ENCODE data around the gene ACSBG1. TPM values are rescaled to one million over a fixed set of nuclear protein-coding genes. Genes with fewer than 3 reads are reported as not detected.

The ACSBG1 gene
- polyA plus RNA-seq, 1 donor (not counting 4 experiments of a cell fraction or from before 2014, with no cell fraction given): 0.01 TPM

DNA sequence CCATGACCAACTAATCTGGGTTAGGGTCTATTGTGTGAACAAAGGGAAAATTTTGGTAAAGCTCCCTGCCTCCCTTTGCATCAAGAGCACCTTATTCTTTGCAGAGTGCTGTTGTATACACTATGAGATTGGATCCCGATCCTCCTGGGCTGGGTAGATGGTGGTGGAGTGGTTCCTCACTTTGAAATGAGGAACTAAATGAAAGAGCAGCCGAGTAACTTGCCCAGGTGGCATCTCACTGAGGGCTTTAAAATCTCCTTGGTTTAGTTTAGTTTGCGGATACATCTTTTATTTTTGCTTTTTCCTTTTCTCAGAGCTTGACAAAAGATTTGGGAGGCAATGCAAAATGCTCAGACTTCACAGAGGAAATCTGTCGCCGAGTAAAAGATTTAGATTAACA, 65.8 kb downstream of the ACSBG1 start:
- FAIRE-seq (no peak), DNase-seq (ENCODE audit: low read depth, low spot score) (no peak)
- no peak overlapping the region for H3K4me2 ChIP-seq (ENCODE audit: control insufficient read depth, extremely low read depth, insufficient read depth, low read depth, low read length)
- peaks cover 18 to 28% of the 10 kb centered on the region in 2 experiments for H3K36me3 ChIP-seq (ENCODE audit: control insufficient read depth in 2 of 2, extremely low read depth in 1 of 2, insufficient read depth in 2 of 2, low read length in 2 of 2)
- H3K9me1 ChIP-seq (ENCODE audit: control insufficient read depth, extremely low read depth, insufficient read depth, low read length): no peaks in the 10 kb centered on the region
- H3K27me3 ChIP-seq (ENCODE audit: control insufficient read depth, extremely low read depth, insufficient read depth, low read length): no peaks in the 10 kb centered on the region
- H3K4me1 ChIP-seq (ENCODE audit: control insufficient read depth, extremely low read depth, insufficient read depth, low read length): no peaks in the 10 kb centered on the region
- no peak for TF ChIP-seq EZH2 (IDR thresholded peaks at IDR 0.05; ENCODE audit: low read length)
- TF ChIP-seq, protein P1, sequence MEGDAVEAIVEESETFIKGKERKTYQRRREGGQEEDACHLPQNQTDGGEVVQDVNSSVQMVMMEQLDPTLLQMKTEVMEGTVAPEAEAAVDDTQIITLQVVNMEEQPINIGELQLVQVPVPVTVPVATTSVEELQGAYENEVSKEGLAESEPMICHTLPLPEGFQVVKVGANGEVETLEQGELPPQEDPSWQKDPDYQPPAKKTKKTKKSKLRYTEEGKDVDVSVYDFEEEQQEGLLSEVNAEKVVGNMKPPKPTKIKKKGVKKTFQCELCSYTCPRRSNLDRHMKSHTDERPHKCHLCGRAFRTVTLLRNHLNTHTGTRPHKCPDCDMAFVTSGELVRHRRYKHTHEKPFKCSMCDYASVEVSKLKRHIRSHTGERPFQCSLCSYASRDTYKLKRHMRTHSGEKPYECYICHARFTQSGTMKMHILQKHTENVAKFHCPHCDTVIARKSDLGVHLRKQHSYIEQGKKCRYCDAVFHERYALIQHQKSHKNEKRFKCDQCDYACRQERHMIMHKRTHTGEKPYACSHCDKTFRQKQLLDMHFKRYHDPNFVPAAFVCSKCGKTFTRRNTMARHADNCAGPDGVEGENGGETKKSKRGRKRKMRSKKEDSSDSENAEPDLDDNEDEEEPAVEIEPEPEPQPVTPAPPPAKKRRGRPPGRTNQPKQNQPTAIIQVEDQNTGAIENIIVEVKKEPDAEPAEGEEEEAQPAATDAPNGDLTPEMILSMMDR (optimal IDR thresholded peaks at IDR 0.05 in 1 of 3, IDR thresholded peaks at IDR 0.05 in 1 of 3, conservative IDR thresholded peaks at IDR 0.05 in 1 of 3; ENCODE audit: extremely low read depth in 1 of 3, insufficient read depth in 2 of 3, low read length in 3 of 3): no peak
- H3K79me2 ChIP-seq (ENCODE audit: control insufficient read depth, insufficient read depth, low read length): no peaks in the 10 kb centered on the region
- no peaks in the 10 kb centered on the region for H4K20me1 ChIP-seq (ENCODE audit: control insufficient read depth, extremely low read depth, insufficient read depth, low read length)
- H2AFZ ChIP-seq (ENCODE audit: control insufficient read depth, low read length): no peak overlapping the region
- H3K9ac ChIP-seq (ENCODE audit: control insufficient read depth, extremely low read depth, insufficient read depth, low read length): no peak overlapping the region
- H3K9me3 ChIP-seq (ENCODE audit: control insufficient read depth, low read depth, low read length): no peaks in the 10 kb centered on the region
- no peak overlapping the region for H3K27ac ChIP-seq (ENCODE audit: control insufficient read depth, insufficient read depth, low read length)
- dilution Hi-C loops (cut with MboI; ENCODE audit: extremely low pct_ligation_motif_present, low sequenced_read_pairs): no loop called here
- no peak overlapping the region for H3K4me3 ChIP-seq (ENCODE audit: control insufficient read depth in 2 of 3, extremely low read depth in 1 of 3, insufficient read depth in 2 of 3, low read depth in 1 of 3, low read length in 3 of 3)

GRCh38 chr15:78167227-78167888, 67.0 kb downstream of the ACSBG1 start:
- TF ChIP-seq, protein P1 (optimal IDR thresholded peaks at IDR 0.05 in 1 of 3, IDR thresholded peaks at IDR 0.05 in 1 of 3, conservative IDR thresholded peaks at IDR 0.05 in 1 of 3; ENCODE audit: extremely low read depth in 1 of 3, insufficient read depth in 2 of 3, low read length in 3 of 3): no peak
- TF ChIP-seq EZH2 (IDR thresholded peaks at IDR 0.05; ENCODE audit: low read length): no peak
- peaks cover 19 to 28% of the 10 kb centered on the region in 2 experiments for H3K36me3 ChIP-seq (ENCODE audit: control insufficient read depth in 2 of 2, extremely low read depth in 1 of 2, insufficient read depth in 2 of 2, low read length in 2 of 2)
- dilution Hi-C loops (cut with MboI; ENCODE audit: extremely low pct_ligation_motif_present, low sequenced_read_pairs): no loop called here

More at GRCh38 chr15:78167227-78167888, 67.0 kb downstream of the ACSBG1 start:
- Histone ChIP-seq H3K79me2 (ENCODE audit: control insufficient read depth, insufficient read depth, low read length) (no peaks in the 10 kb centered on the region), H3K4me1 (ENCODE audit: control insufficient read depth, extremely low read depth, insufficient read depth, low read length) (no peaks in the 10 kb centered on the region), H3K9me1 (ENCODE audit: control insufficient read depth, extremely low read depth, insufficient read depth, low read length) (no peaks in the 10 kb centered on the region), H2AFZ (ENCODE audit: control insufficient read depth, low read length) (no peak overlapping the region), H3K27ac (ENCODE audit: control insufficient read depth, insufficient read depth, low read length) (no peak overlapping the region), H3K27me3 (ENCODE audit: control insufficient read depth, extremely low read depth, insufficient read depth, low read length) (no peaks in the 10 kb centered on the region), H3K9ac (ENCODE audit: control insufficient read depth, extremely low read depth, insufficient read depth, low read length) (no peak overlapping the region), H3K9me3 (ENCODE audit: control insufficient read depth, low read depth, low read length) (no peaks in the 10 kb centered on the region), H4K20me1 (ENCODE audit: control insufficient read depth, extremely low read depth, insufficient read depth, low read length) (no peaks in the 10 kb centered on the region), H3K4me2 (ENCODE audit: control insufficient read depth, extremely low read depth, insufficient read depth, low read depth, low read length) (no peak overlapping the region), H3K4me3 (ENCODE audit: control insufficient read depth in 2 of 3, extremely low read depth in 1 of 3, insufficient read depth in 2 of 3, low read depth in 1 of 3, low read length in 3 of 3) (no peak overlapping the region)
- DNase-seq (ENCODE audit: low read depth, low spot score): no peak
- no peak for FAIRE-seq

Measured in keratinocyte (primary cell).